ENCODE results near the gene PTPN13.
"Not testable (repeated sequence)": the region's sequence is repeated elsewhere in the genome, so short reads cannot be mapped to it uniquely, and the experiment has no call there.

The PTPN13 gene

GRCh38 chr4:86718152-86718551 lies 124.0 kb downstream of the PTPN13 start:
- DNase-seq (ENCODE audit: low spot score): no peak

- DNase-seq (ENCODE audit: low spot score): not testable (repeated sequence)
Measured at GRCh38 chr4:86719149-86719548, 125.0 kb downstream of the PTPN13 start.

- no peak for DNase-seq (ENCODE audit: low spot score)
Measured at GRCh38 chr4:86720508-86721068, 126.5 kb downstream of the PTPN13 start.

- no peak for DNase-seq (ENCODE audit: low spot score)
Measured at GRCh38 chr4:86721412-86721811, 127.3 kb downstream of the PTPN13 start.

- DNase-seq (ENCODE audit: low spot score): no peak
Measured at GRCh38 chr4:86730310-86730709, 136.2 kb downstream of the PTPN13 start.

GRCh38 chr4:86737244-86737643 lies 143.1 kb downstream of the PTPN13 start:
- DNase-seq (ENCODE audit: low spot score): no peak

GRCh38 chr4:86741846-86742245 lies 147.7 kb downstream of the PTPN13 start:
- DNase-seq (ENCODE audit: low spot score): no peak

GRCh38 chr4:86744570-86744969 lies 150.5 kb downstream of the PTPN13 start:
- no peak for DNase-seq (ENCODE audit: low spot score)

- DNase-seq (ENCODE audit: low spot score): no peak
Measured at GRCh38 chr4:86749121-86749520, 155.0 kb downstream of the PTPN13 start.

- no peak for DNase-seq (ENCODE audit: low spot score)
Measured at GRCh38 chr4:86755388-86755787, 161.3 kb downstream of the PTPN13 start.

- no peak for DNase-seq (ENCODE audit: low spot score)
Measured at GRCh38 chr4:86757468-86757867, 163.4 kb downstream of the PTPN13 start.

- no peak for DNase-seq (ENCODE audit: low spot score)
Measured at GRCh38 chr4:86759298-86759697, 165.2 kb downstream of the PTPN13 start.

GRCh38 chr4:86762649-86763048 lies 168.5 kb downstream of the PTPN13 start:
- no peak for DNase-seq (ENCODE audit: low spot score)

GRCh38 chr4:86769794-86770193 lies 175.7 kb downstream of the PTPN13 start:
- DNase-seq (ENCODE audit: low spot score): no peak

- DNase-seq (ENCODE audit: low spot score): no peak
Measured at GRCh38 chr4:86771141-86771540, 177.0 kb downstream of the PTPN13 start.

- no peak for DNase-seq (ENCODE audit: low spot score)
Measured at GRCh38 chr4:86775061-86775460, 180.9 kb downstream of the PTPN13 start.

GRCh38 chr4:86778175-86778574 lies 184.1 kb downstream of the PTPN13 start:
- no peak for DNase-seq (ENCODE audit: low spot score)

GRCh38 chr4:86788826-86789225 lies 194.7 kb downstream of the PTPN13 start:
- no peak for DNase-seq (ENCODE audit: low spot score)

- no peak for DNase-seq (ENCODE audit: low spot score)
Measured at GRCh38 chr4:86791126-86791525, 197.0 kb downstream of the PTPN13 start.

- DNase-seq (ENCODE audit: low spot score): no peak
Measured at GRCh38 chr4:86809809-86810208, 215.7 kb downstream of the PTPN13 start.

- DNase-seq (ENCODE audit: low spot score): no peak
Measured at GRCh38 chr4:86810847-86811246, 216.7 kb downstream of the PTPN13 start.

- DNase-seq (ENCODE audit: low spot score): no peak
Measured at GRCh38 chr4:86815653-86816052, 221.5 kb downstream of the PTPN13 start.

GRCh38 chr4:86816501-86817273 lies 222.6 kb downstream of the PTPN13 start:
- DNase-seq (ENCODE audit: low spot score): no peak

GRCh38 chr4:86818211-86818610 lies 224.1 kb downstream of the PTPN13 start:
- DNase-seq (ENCODE audit: low spot score): no peak
